Measurements from ENCODE around the gene ANKK1. TPM values are rescaled to one million over a fixed set of nuclear protein-coding genes. Genes with fewer than 3 reads are reported as not detected.

ANKK1 gene
- total and polyA plus RNA-seq, 8 donors = 0.12 to 2.1 (median 0.22) TPM; not detected in 1

GRCh38 chr11:113356203-113356602 lies 31.4 kb upstream of the ANKK1 start:
- no peak for FAIRE-seq
- H3K27me3 ChIP-seq = no peaks in the 10 kb centered on the region
- TF ChIP-seq, protein P1, sequence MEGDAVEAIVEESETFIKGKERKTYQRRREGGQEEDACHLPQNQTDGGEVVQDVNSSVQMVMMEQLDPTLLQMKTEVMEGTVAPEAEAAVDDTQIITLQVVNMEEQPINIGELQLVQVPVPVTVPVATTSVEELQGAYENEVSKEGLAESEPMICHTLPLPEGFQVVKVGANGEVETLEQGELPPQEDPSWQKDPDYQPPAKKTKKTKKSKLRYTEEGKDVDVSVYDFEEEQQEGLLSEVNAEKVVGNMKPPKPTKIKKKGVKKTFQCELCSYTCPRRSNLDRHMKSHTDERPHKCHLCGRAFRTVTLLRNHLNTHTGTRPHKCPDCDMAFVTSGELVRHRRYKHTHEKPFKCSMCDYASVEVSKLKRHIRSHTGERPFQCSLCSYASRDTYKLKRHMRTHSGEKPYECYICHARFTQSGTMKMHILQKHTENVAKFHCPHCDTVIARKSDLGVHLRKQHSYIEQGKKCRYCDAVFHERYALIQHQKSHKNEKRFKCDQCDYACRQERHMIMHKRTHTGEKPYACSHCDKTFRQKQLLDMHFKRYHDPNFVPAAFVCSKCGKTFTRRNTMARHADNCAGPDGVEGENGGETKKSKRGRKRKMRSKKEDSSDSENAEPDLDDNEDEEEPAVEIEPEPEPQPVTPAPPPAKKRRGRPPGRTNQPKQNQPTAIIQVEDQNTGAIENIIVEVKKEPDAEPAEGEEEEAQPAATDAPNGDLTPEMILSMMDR (IDR thresholded peaks at IDR 0.05) = no peak
- peaks cover 0 to 26% (median 5%) of the 10 kb centered on the region in 3 donors for H3K36me3 ChIP-seq
- H3K9me3 ChIP-seq = no peaks in the 10 kb centered on the region
- intact Hi-C loops (cut with DNase I) = no loop called here
- H3K4me3 ChIP-seq = no peak overlapping the region
- WGBS, 2 donors = 95 to 100% methylated on average over 3 of the region's 3 CpGs
- ATAC-seq = no peak
- H3K4me1 ChIP-seq = no peaks in the 10 kb centered on the region
- no peak overlapping the region for H3K27ac ChIP-seq
- DNase-seq = no peak

GRCh38 chr11:113363406-113363805 lies 24.2 kb upstream of the ANKK1 start:
- ATAC-seq (no peak), DNase-seq (no peak), FAIRE-seq (no peak)
- no peaks in the 10 kb centered on the region for H3K27me3 ChIP-seq
- H3K9me3 ChIP-seq = no peaks in the 10 kb centered on the region
- peaks cover 0 to 46% (median 5%) of the 10 kb centered on the region in 3 donors for H3K36me3 ChIP-seq
- TF ChIP-seq, protein P1 (IDR thresholded peaks at IDR 0.05) = no peak
- H3K27ac ChIP-seq = no peak overlapping the region
- WGBS, 2 donors = 87 to 90% methylated on average over 5 of the region's 5 CpGs
- H3K4me3 ChIP-seq = no peak overlapping the region
- intact Hi-C loops (cut with DNase I) = no loop called here
- no peaks in the 10 kb centered on the region for H3K4me1 ChIP-seq

- no peaks in the 10 kb centered on the region for H3K4me1 ChIP-seq
- no peak for DNase-seq
- no peak overlapping the region for H3K27ac ChIP-seq
- H3K27me3 ChIP-seq = no peaks in the 10 kb centered on the region
- H3K4me3 ChIP-seq = no peak overlapping the region
- intact Hi-C loops (cut with DNase I) = no loop called here
- TF ChIP-seq, protein P1 (IDR thresholded peaks at IDR 0.05) = no peak
- 83% methylated on average over 7 of the region's 7 CpGs for WGBS, 2 donors
- FAIRE-seq = no peak
- H3K9me3 ChIP-seq = no peaks in the 10 kb centered on the region
- no peak for ATAC-seq
- peaks cover 0 to 45% (median 5%) of the 10 kb centered on the region in 3 donors for H3K36me3 ChIP-seq
These were observed 23.5 kb upstream of the ANKK1 start for GRCh38 chr11:113363996-113364641.

DNA sequence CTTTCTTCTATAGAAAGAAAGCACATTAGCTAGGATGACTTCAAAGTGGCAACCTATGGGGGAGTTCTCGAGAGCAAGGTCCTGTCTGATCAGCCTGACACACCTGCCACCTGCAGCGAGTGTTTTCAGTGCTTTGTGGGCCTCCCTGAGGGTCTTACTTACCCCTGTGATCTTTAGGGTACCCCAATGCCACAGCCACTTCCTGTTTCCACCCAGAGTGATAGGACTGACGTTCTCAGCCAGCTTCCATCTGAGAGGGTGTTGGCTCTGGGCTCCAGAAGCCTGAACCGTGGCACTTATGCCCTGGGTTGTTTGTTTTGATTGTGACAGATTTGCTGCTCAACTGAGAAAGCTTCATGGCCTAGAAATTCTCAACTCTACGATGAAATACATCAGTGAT lies 21.7 kb upstream of the ANKK1 start:
- WGBS, 2 donors = 69 to 74% methylated on average over 5 of the region's 5 CpGs
- Histone ChIP-seq H3K36me3 (peaks cover 0 to 31% (median 0%) of the 10 kb centered on the region in 3 donors), H3K27ac (no peak overlapping the region), H3K27me3 (no peaks in the 10 kb centered on the region), H3K4me3 (no peak overlapping the region), H3K9me3 (no peaks in the 10 kb centered on the region), H3K4me1 (no peaks in the 10 kb centered on the region)
- TF ChIP-seq, protein P1 (IDR thresholded peaks at IDR 0.05) = no peak
- intact Hi-C loops (cut with DNase I) = no loop called here
- FAIRE-seq = no peak
- DNase-seq = no peak
- ATAC-seq = no peak

DNA sequence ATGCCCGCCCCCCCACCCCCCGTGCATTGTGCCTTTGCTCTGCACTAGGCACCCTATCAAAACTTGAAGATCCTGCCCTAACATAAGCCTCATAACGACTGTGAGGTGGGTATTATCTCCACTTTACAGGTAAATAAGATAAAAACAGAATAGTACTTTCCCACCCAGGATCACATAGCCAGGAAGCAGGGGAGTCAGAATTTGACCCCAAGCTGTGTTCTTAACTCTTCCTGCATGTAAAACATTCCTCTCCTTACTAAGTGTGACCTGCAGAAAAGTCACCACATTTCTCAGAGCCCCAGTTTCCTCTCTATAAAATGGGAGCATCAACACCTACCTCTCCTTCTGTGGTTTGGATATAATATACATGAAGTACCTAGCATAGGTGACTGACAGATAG lies 18.2 kb upstream of the ANKK1 start:
- intact Hi-C loops (cut with DNase I) = no loop called here
- Histone ChIP-seq H3K27ac (no peak overlapping the region), H3K4me3 (no peak overlapping the region), H3K36me3 (peaks cover 0 to 11% (median 0%) of the 10 kb centered on the region in 3 donors), H3K27me3 (no peaks in the 10 kb centered on the region), H3K4me1 (no peaks in the 10 kb centered on the region), H3K9me3 (no peaks in the 10 kb centered on the region)
- ATAC-seq (no peak), DNase-seq (no peak), FAIRE-seq (no peak)
- TF ChIP-seq, protein P1 (IDR thresholded peaks at IDR 0.05) = no peak
- WGBS, 2 donors = 60 to 70% methylated on average over 3 of the region's 3 CpGs

Data from pancreas (tissue), 10 donors.